AG09319 (cell line): Measurements from ENCODE around the gene VDAC2.

ENCODE experiments used
- DNase-seq: peaks from one replicate; pipeline ENCODE4 v3.0.0-alpha.2; 2010; ENCODE audit warnings: low read depth; ENCODE audit errors: extremely low read depth
- CTCF ChIP-seq: IDR thresholded peaks from 2 replicates; pipeline ENCODE4 v1.5.1; 2011; ENCODE audit warnings: low read depth, mild to moderate bottlenecking, inconsistent platforms, low read length, moderate library complexity

VDAC2 gene

GRCh38 chr10:75238182-75239095, 27.8 kb downstream of the VDAC2 start:
- DNase-seq = no peak
- no peak for TF ChIP-seq CTCF

- DNase-seq = no peak
- no peak for TF ChIP-seq CTCF
These were observed 28.6 kb downstream of the VDAC2 start for GRCh38 chr10:75239096-75239790.

GRCh38 chr10:75240329-75241076, 29.9 kb downstream of the VDAC2 start:
- DNase-seq = no peak
- no peak for TF ChIP-seq CTCF

GRCh38 chr10:75243426-75243825, 32.8 kb downstream of the VDAC2 start:
- no peak for TF ChIP-seq CTCF
- no peak for DNase-seq

- no peak for DNase-seq
- no peak for TF ChIP-seq CTCF
These were observed 34.1 kb downstream of the VDAC2 start for GRCh38 chr10:75244487-75245353.

GRCh38 chr10:75245354-75246250, 35.0 kb downstream of the VDAC2 start:
- no peak for DNase-seq
- no peak for TF ChIP-seq CTCF
